Endothelial cell of umbilical vein (primary cell): ENCODE data around the gene TPCN2. TPM values are rescaled to one million over a fixed set of nuclear protein-coding genes. Genes with fewer than 3 reads are reported as not detected.

Source experiments
- BruUV-seq: library from RNA; stranded (reverse); fragments of 400-500 nt; replicated peaks from 2 replicates; lab custom pipeline; 2021; lab: Mats Ljungman, UMichigan
- CTCF ChIA-PET: fragments of 300-600, 350-600 bp; sonication (Branson Sonifier 250); formaldehyde crosslinking; loops from one replicate; lab custom pipeline; 2021; ENCODE audit warnings: antibody characterized with exemption, inconsistent platforms; lab: Charles Lee
- POLR2A ChIA-PET: fragments of 300-600, 350-600 bp; sonication (Branson Sonifier 250); formaldehyde crosslinking; loops from one replicate; lab custom pipeline; 2021; ENCODE audit warnings: antibody characterized with exemption, inconsistent platforms; lab: Charles Lee
- DNase-seq: peaks from one replicate; pipeline ENCODE4 v3.0.0-alpha.2; 2011; ENCODE audit warnings: low read depth, low spot score
- FAIRE-seq: peaks from 2 replicates; lab custom pipeline; 2011; peaks lifted over from hg19 to GRCh38; lab: Jason Lieb, UNC
- H2AFZ ChIP-seq: 2 replicates; pipeline ENCODE4 v1.6.0; 2012; ENCODE audit warnings: low read depth, low read length, control low read depth, inconsistent platforms
- H3K27ac ChIP-seq: 2 replicates; pipeline ENCODE4 v1.5.1; 2011; ENCODE audit warnings: low read depth, mild to moderate bottlenecking, control low read depth, low read length, moderate library complexity; ENCODE audit not compliant: insufficient read depth
- H3K27me3 ChIP-seq, 2 experiments: 2 replicates each; pipeline versions ENCODE4 v1.6.0 to v1.6.1; 2011; ENCODE audit warnings: low read length in 2 of 2, mixed read lengths in 1 of 2; ENCODE audit not compliant: control insufficient read depth in 2 of 2, insufficient read depth in 2 of 2
- H3K36me3 ChIP-seq, 2 experiments: 2 replicates in 1 of 2; 3 replicates in 1 of 2; pipeline ENCODE4 v1.5.1; 2011; ENCODE audit warnings: low read length in 2 of 2, mild to moderate bottlenecking in 1 of 2, moderate library complexity in 1 of 2; ENCODE audit not compliant: control insufficient read depth in 2 of 2, insufficient read depth in 2 of 2; ENCODE audit errors: extremely low read depth in 1 of 2
- H3K4me1 ChIP-seq: 3 replicates; pipeline ENCODE4 v1.5.1; 2011; ENCODE audit warnings: mild to moderate bottlenecking, low read length; ENCODE audit not compliant: control insufficient read depth, insufficient read depth; ENCODE audit errors: extremely low read depth
- H3K4me2 ChIP-seq: 2 replicates; pipeline ENCODE4 v1.6.1; 2011; ENCODE audit warnings: low read length, control low read depth, mixed read lengths; ENCODE audit not compliant: insufficient read depth
- H3K4me3 ChIP-seq, 3 experiments: fragments of 200-600 bp in 1 of 3; sonication (generic), shearing (Covaris generic) in 1 of 3; replicated peaks in 1 of 3; 2 replicates each; pipeline ENCODE4 v1.5.1; 2011 to 2016; ENCODE audit warnings: control low read depth in 3 of 3, low read length in 3 of 3, mild to moderate bottlenecking in 2 of 3, inconsistent platforms in 1 of 3, low read depth in 1 of 3, moderate library complexity in 1 of 3; ENCODE audit not compliant: insufficient read depth in 1 of 3
- H3K79me2 ChIP-seq: 2 replicates; pipeline ENCODE4 v1.6.0; 2012; ENCODE audit warnings: low read length, inconsistent platforms; ENCODE audit not compliant: control insufficient read depth, insufficient read depth
- H3K9ac ChIP-seq: replicated peaks from 2 replicates; pipeline ENCODE3; 2011; ENCODE audit warnings: low read length, control low read depth; ENCODE audit not compliant: insufficient read depth; ENCODE audit errors: extremely low read depth
- H3K9me1 ChIP-seq: replicated peaks from 3 replicates; pipeline ENCODE4 v1.6.0; 2011; ENCODE audit warnings: mild to moderate bottlenecking, low read length; ENCODE audit not compliant: control insufficient read depth, insufficient read depth; ENCODE audit errors: extremely low read depth
- H3K9me3 ChIP-seq: replicated peaks from 2 replicates; pipeline ENCODE4 v1.5.1; 2012; ENCODE audit warnings: low read length, inconsistent platforms; ENCODE audit not compliant: control insufficient read depth, insufficient read depth
- H4K20me1 ChIP-seq: replicated peaks from 2 replicates; pipeline ENCODE3; 2011; ENCODE audit warnings: mild to moderate bottlenecking, low read length; ENCODE audit not compliant: control insufficient read depth, insufficient read depth; ENCODE audit errors: extremely low read depth
- EZH2 ChIP-seq: IDR thresholded peaks from 2 replicates; pipeline ENCODE4 v1.6.1; 2012; ENCODE audit warnings: borderline replicate concordance, low read depth, mild to moderate bottlenecking, moderate library complexity, low read length, inconsistent platforms; ENCODE audit not compliant: severe bottlenecking
- GATA2 ChIP-seq: IDR thresholded peaks from 2 replicates; pipeline ENCODE4 v1.7.0; 2011; ENCODE audit warnings: low read depth, mild to moderate bottlenecking, moderate library complexity, mixed read lengths, low read length; ENCODE audit not compliant: insufficient read length, insufficient read depth
- JUN ChIP-seq: IDR thresholded peaks from 2 replicates; pipeline ENCODE4 v1.6.1; 2011; ENCODE audit warnings: borderline replicate concordance, low read depth; ENCODE audit not compliant: insufficient read length, insufficient read depth
- POLR2AphosphoS5 ChIP-seq: IDR thresholded peaks from 2 replicates; pipeline ENCODE4 v1.6.1; 2012; ENCODE audit warnings: low read depth, mild to moderate bottlenecking, control low read depth, low read length, moderate library complexity; ENCODE audit not compliant: insufficient read depth
- dilution Hi-C: fragments of 300-500 bp; cut with MboI; formaldehyde crosslinking; loops from one replicate; pipeline ENCODE4 v1.15.0; 2019; ENCODE audit warnings: low sequenced_read_pairs; ENCODE audit not compliant: extremely low pct_ligation_motif_present
- intact Hi-C: fragments of 100-400 bp; cut with micrococcal nuclease; formaldehyde crosslinking; loops from one replicate; pipeline ENCODE4 v1.10.0; 2022
- polyA plus RNA-seq, 4 experiments: library from polyadenylated mRNA; depleted of rRNA in 3 of 4; stranded (reverse) in 3 of 4; unstranded in 1 of 4; fragments of >200 nt; gene quantifications; 2 replicates each; pipeline versions ENCODE4 v1.2.1 to v1.2.3, GENCODE V29; 2011 to 2012; ENCODE audit warnings: missing spikeins in 1 of 4
- total RNA-seq: library from RNA; stranded (reverse); gene quantifications from 2 replicates; pipeline ENCODE4 v1.2.3, GENCODE V29; 2021
- TF ChIP-seq, protein P1 (sequence below): IDR thresholded peaks from 2 replicates; pipeline ENCODE4 v1.6.1; 2011; ENCODE audit not compliant: insufficient read depth, insufficient read length
- TF ChIP-seq, protein P2 (sequence below), 2 donors: IDR thresholded peaks; 1 replicate in 1 of 2; 2 replicates in 1 of 2; pipeline ENCODE4 v1.5.1; 2011; ENCODE audit warnings: low read length in 2 of 2, mild to moderate bottlenecking in 2 of 2, moderate library complexity in 2 of 2, control low read depth in 1 of 2, inconsistent platforms in 1 of 2, low read depth in 1 of 2; ENCODE audit not compliant: insufficient read depth in 1 of 2; ENCODE audit errors: extremely low read depth in 1 of 2

The TPCN2 gene
- total and polyA plus RNA-seq, 2 donors (not counting 3 experiments of a cell fraction or from before 2014, with no cell fraction given) = 10.3 to 13.4 TPM

DNA sequence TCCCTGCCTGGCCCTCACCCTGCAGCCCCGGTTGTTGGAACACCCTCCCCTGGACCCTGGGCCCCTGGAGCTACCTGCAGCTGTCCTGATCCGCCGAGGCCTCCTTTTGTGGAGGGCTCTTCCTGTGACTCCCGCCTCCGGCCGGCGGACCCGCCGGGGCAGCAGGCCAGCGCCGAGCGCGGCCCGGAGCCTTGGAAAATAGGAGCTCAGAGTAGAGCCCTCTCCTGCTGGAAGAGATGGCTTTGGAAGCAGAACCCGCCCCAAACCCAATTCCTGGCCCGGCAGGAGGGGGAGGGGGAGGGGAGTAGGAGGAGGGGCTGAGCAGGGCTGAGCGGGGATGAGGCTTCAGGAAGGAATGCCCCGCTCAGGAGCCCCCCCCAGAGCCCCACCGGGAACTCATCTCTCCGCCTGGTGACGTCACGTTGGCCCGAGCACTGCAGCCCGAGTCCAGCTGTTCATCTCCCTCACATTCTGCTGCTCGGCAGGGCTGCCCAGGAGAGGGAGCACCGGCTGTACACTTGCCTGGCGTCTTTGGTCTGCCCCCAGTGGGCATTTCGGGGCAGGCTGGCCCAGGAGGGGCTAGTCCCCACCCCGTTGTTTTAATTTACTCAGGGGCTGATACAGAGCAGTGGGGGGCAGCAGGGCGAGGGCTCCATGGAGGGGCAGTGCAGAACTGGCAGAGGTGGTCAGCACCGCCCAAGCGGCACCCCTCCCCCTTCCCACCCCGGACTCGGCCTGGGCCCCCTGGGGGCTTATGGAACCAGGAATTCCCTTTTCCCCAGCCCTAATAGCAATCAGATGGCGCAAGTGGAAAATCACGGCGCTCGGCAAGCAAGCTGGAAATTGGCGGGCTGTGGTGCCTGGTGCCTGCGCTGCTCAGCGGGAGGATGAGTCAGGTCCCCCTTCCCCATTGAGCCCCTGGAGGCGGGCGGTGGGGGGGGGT is 35.5 kb upstream of the TPCN2 start, which contains the start of gene MRGPRF:
Gene MRGPRF (minus strand): TSS at position 238 of the 943 bp plus-strand sequence. CDS start 3,345 bp downstream, outside the sequence.
- no TSS peak for BruUV-seq
- no peaks in the 10 kb centered on the region for H3K9me1 ChIP-seq
- no peak within 1 kb of the TSS for H3K4me3 ChIP-seq
- H4K20me1 ChIP-seq = no peaks in the 10 kb centered on the region
- H3K4me1 ChIP-seq = no peaks in the 10 kb centered on the region
- H3K79me2 ChIP-seq = no peaks in the 10 kb centered on the region
- H3K36me3 ChIP-seq = no peaks in the 10 kb centered on the region
- no peak within 1 kb of the TSS for H3K9ac ChIP-seq
- H3K27me3 ChIP-seq = peaks cover 36 to 45% of the 10 kb centered on the region in 2 experiments
- no peak within 1 kb of the TSS for H3K4me2 ChIP-seq
- ChIA-PET CTCF (interaction anchor here (0.8 to 1.3 kb wide), 2 partner anchors 12 to 56 kb away, joined by 3 to 5 read pairs; no protein-coding TSS in a partner anchor), POLR2A (no interaction called here)
- dilution Hi-C loops = no loop called here
- no peak within 1 kb of the TSS for H3K27ac ChIP-seq
- H3K9me3 ChIP-seq = no peaks in the 10 kb centered on the region
- TF ChIP-seq EZH2 = peak; percentile 65
- TF ChIP-seq POLR2AphosphoS5 = no peak
- TF ChIP-seq, protein P1, sequence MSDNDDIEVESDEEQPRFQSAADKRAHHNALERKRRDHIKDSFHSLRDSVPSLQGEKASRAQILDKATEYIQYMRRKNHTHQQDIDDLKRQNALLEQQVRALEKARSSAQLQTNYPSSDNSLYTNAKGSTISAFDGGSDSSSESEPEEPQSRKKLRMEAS = no peak
- no peak for TF ChIP-seq GATA2
- TF ChIP-seq, protein P2, sequence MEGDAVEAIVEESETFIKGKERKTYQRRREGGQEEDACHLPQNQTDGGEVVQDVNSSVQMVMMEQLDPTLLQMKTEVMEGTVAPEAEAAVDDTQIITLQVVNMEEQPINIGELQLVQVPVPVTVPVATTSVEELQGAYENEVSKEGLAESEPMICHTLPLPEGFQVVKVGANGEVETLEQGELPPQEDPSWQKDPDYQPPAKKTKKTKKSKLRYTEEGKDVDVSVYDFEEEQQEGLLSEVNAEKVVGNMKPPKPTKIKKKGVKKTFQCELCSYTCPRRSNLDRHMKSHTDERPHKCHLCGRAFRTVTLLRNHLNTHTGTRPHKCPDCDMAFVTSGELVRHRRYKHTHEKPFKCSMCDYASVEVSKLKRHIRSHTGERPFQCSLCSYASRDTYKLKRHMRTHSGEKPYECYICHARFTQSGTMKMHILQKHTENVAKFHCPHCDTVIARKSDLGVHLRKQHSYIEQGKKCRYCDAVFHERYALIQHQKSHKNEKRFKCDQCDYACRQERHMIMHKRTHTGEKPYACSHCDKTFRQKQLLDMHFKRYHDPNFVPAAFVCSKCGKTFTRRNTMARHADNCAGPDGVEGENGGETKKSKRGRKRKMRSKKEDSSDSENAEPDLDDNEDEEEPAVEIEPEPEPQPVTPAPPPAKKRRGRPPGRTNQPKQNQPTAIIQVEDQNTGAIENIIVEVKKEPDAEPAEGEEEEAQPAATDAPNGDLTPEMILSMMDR (IDR thresholded peaks at IDR 0.05; ENCODE audit: extremely low read depth in 1 of 2, insufficient read depth in 1 of 2, low read depth in 1 of 2, low read length in 2 of 2) = peak; percentile 6 to 41
- no peak for TF ChIP-seq JUN
- no peak within 1 kb of the TSS for H2AFZ ChIP-seq
- intact Hi-C loops = no loop called here
- DNase-seq (no peak), FAIRE-seq (no peak)
